AG04450 (cell line): ENCODE results near the gene ITSN1. TPM values are rescaled to one million over a fixed set of nuclear protein-coding genes. Genes with fewer than 3 reads are reported as not detected.

Source experiments
- CTCF ChIA-PET: fragments of 300-600, 350-600 bp; formaldehyde crosslinking; extraction: SDS; loops from one replicate; lab custom pipeline; 2022; ENCODE audit warnings: antibody characterized with exemption, inconsistent platforms; lab: Charles Lee
- POLR2A ChIA-PET: fragments of 350-600 bp; formaldehyde crosslinking; extraction: SDS; loops from one replicate; lab custom pipeline; 2021; ENCODE audit warnings: antibody characterized with exemption, inconsistent platforms; lab: Yijun Ruan, JAX
- DNase-seq: peaks from one replicate; pipeline ENCODE4 v3.0.0-alpha.2; 2011; ENCODE audit warnings: low read depth, low spot score
- H3K27ac ChIP-seq: one replicate; pipeline ENCODE4 v1.5.1; 2012; ENCODE audit warnings: low read depth, low read length, control low read depth
- H3K27me3 ChIP-seq: one replicate; pipeline ENCODE4 v1.6.0; 2012; ENCODE audit warnings: low read length; ENCODE audit not compliant: control insufficient read depth, insufficient read depth
- H3K4me3 ChIP-seq: 2 replicates; pipeline ENCODE4 v1.5.1; 2011; ENCODE audit warnings: mild to moderate bottlenecking, low read depth, low read length, control low read depth
- H3K9me3 ChIP-seq: 2 replicates; pipeline ENCODE4 v1.5.1; 2012; ENCODE audit warnings: low read length; ENCODE audit not compliant: control insufficient read depth, insufficient read depth
- CTCF ChIP-seq: IDR thresholded peaks from 2 replicates; pipeline ENCODE4 v1.5.1; 2011; ENCODE audit warnings: low read depth, low read length, control low read depth, inconsistent platforms
- polyA plus RNA-seq: library from polyadenylated mRNA; depleted of rRNA; stranded (reverse); fragments of >200 nt; gene quantifications from 2 replicates; pipeline ENCODE4 v1.2.3, GENCODE V29; 2011

The ITSN1 gene
- polyA plus RNA-seq, 1 experiment, result 51.5 TPM

GRCh38 chr21:33751533-33751932 is 109.2 kb downstream of the ITSN1 start:
- ChIA-PET CTCF (no interaction called here), POLR2A (no interaction called here)
- DNase-seq, result no peak
- no peak overlapping the region for H3K27ac ChIP-seq
- no peaks in the 10 kb centered on the region for H3K27me3 ChIP-seq
- peaks cover 5% of the 10 kb centered on the region for H3K9me3 ChIP-seq
- H3K4me3 ChIP-seq, result no peak overlapping the region
- no peak for TF ChIP-seq CTCF

- ChIA-PET POLR2A (no interaction called here), CTCF (interaction anchor here (0.6 to 0.7 kb wide), 2 partner anchors 93 to 147 kb away, joined by 3 to 11 read pairs; no protein-coding TSS in a partner anchor)
- TF ChIP-seq CTCF, result no peak
- H3K9me3 ChIP-seq, result no peaks in the 10 kb centered on the region
- no peak for DNase-seq
- H3K27me3 ChIP-seq, result no peaks in the 10 kb centered on the region
- no peak overlapping the region for H3K4me3 ChIP-seq
- H3K27ac ChIP-seq, result no peak overlapping the region
Measured at GRCh38 chr21:33752260-33752659, 110.0 kb downstream of the ITSN1 start.

GRCh38 chr21:33753886-33754285 is 111.6 kb downstream of the ITSN1 start:
- ChIA-PET POLR2A (no interaction called here), CTCF (no interaction called here)
- H3K27me3 ChIP-seq, result no peaks in the 10 kb centered on the region
- TF ChIP-seq CTCF, result no peak
- H3K4me3 ChIP-seq, result no peak overlapping the region
- H3K9me3 ChIP-seq, result no peaks in the 10 kb centered on the region
- no peak overlapping the region for H3K27ac ChIP-seq
- no peak for DNase-seq

- no peak for TF ChIP-seq CTCF
- no peak for DNase-seq
- H3K27ac ChIP-seq, result no peak overlapping the region
- ChIA-PET CTCF (no interaction called here), POLR2A (no interaction called here)
- H3K9me3 ChIP-seq, result no peaks in the 10 kb centered on the region
- no peaks in the 10 kb centered on the region for H3K27me3 ChIP-seq
- no peak overlapping the region for H3K4me3 ChIP-seq
Measured at GRCh38 chr21:33754481-33754880, 112.2 kb downstream of the ITSN1 start.

- ChIA-PET POLR2A (no interaction called here), CTCF (no interaction called here)
- no peak for DNase-seq
- H3K27me3 ChIP-seq, result no peaks in the 10 kb centered on the region
- TF ChIP-seq CTCF, result no peak
- H3K9me3 ChIP-seq, result no peaks in the 10 kb centered on the region
- H3K4me3 ChIP-seq, result no peak overlapping the region
- no peak overlapping the region for H3K27ac ChIP-seq
Measured at GRCh38 chr21:33755354-33755753, 113.1 kb downstream of the ITSN1 start.
